Heart right ventricle (tissue), 16 donors: ENCODE measurements around the gene LRCH2. TPM values are rescaled to one million over a fixed set of nuclear protein-coding genes. Genes with fewer than 3 reads are reported as not detected.

Experiments used
- ATAC-seq, 8 donors: fragments of 200-7000 bp; cut with Tn5 transposase; one replicate each; pipeline ENCODE4 v1.9.1; 2020; ENCODE audit warnings: mild to moderate bottlenecking in 8 of 8, moderate library complexity in 8 of 8, moderate number of reproducible peaks in 1 of 8
- DNase-seq, 2 donors: peaks; one replicate each; pipeline ENCODE4 v3.0.0-alpha.2; 2020
- H3K27ac ChIP-seq, 10 donors: fragments of 200-600 bp; sonication (generic) in 2 of 10; one replicate each; pipeline versions ENCODE4 v1.5.0 to v1.8.0; 2020 to 2022; ENCODE audit warnings: mild to moderate bottlenecking in 3 of 10
- H3K27me3 ChIP-seq, 7 donors: fragments of 200-600 bp; one replicate each; pipeline ENCODE4 v1.8.0; 2021 to 2022; ENCODE audit warnings: mild to moderate bottlenecking in 2 of 7
- H3K36me3 ChIP-seq, 9 donors: fragments of 200-600 bp; sonication (generic) in 1 of 9; one replicate each; pipeline versions ENCODE4 v1.5.0 to v1.8.0; 2020 to 2022; ENCODE audit warnings: mild to moderate bottlenecking in 2 of 9
- H3K4me1 ChIP-seq, 9 donors: fragments of 200-600 bp; sonication (generic) in 1 of 9; one replicate each; pipeline versions ENCODE4 v1.5.0 to v1.8.0; 2020 to 2022; ENCODE audit warnings: mild to moderate bottlenecking in 4 of 9
- H3K4me3 ChIP-seq, 10 donors: fragments of 200-600 bp; sonication (generic) in 2 of 10; one replicate each; pipeline versions ENCODE4 v1.5.0 to v1.8.0; 2020 to 2022; ENCODE audit warnings: mild to moderate bottlenecking in 7 of 10, moderate library complexity in 2 of 10
- H3K9me3 ChIP-seq, 11 donors: fragments of 200-600 bp in 10 of 11; sonication (generic) in 2 of 11; one replicate each; pipeline versions ENCODE4 v1.5.0 to v1.8.0; 2013 to 2022; ENCODE audit warnings: mild to moderate bottlenecking in 2 of 11, control low read depth in 1 of 11, moderate library complexity in 1 of 11
- CTCF ChIP-seq, 9 donors: fragments of 200-600 bp; sonication (generic) in 2 of 9; IDR thresholded peaks; one replicate each; pipeline versions ENCODE4 v1.5.0 to v1.8.0; 2021 to 2022; ENCODE audit warnings: antibody characterized with exemption in 9 of 9, mild to moderate bottlenecking in 5 of 9, moderate library complexity in 1 of 9
- WGBS, 2 donors: extraction: QIAGEN DNeasy Blood & Tissue Kit; methylation state at CpG; one replicate each; pipeline ENCODE4 v1.1.7; 2013; ENCODE audit warnings: inconsistent platforms in 1 of 2; 5-methylcytosine and 5-hydroxymethylcytosine counted together
- intact Hi-C, 10 donors: fragments of 100-400 bp; cut with DNase I; formaldehyde crosslinking; loops; one replicate each; pipeline versions ENCODE4 v1.11.1 to v1.14.2; 2022
- polyA plus RNA-seq, 2 donors: library from polyadenylated mRNA; stranded (reverse); fragments of 200-250 nt; gene quantifications; one replicate each; pipeline ENCODE4 v1.2.3, GENCODE V29; 2013
- total RNA-seq, 10 donors: library from RNA; stranded (reverse); fragmentation: NEBNext Ultra II Directional in 3 of 10; extraction: Animal tissue kit (Norgen Biotek cat#: 25700) in 3 of 10; gene quantifications; one replicate each; pipeline versions ENCODE4 v1.2.1 to v1.2.4, GENCODE V29; 2021 to 2023
- donor health status: Arrhythmogenic right ventricular cardiomyopathy.
- donor health status: ischemic (EF 13 %, LVEDD 7.1; RV severe dilation, severe dysfunction).
- donor health status: healthy with polysubstance abuse.
- donor health status: DM: no; HTN: yes; CAD: no.
- donor health status: DM: no; HTN: no; CAD: no.
- donor health status: ischemic (EF 25% LVEDD 6.9; RV normal size, moderate dysfunction).
- donor health status: ischemic (EF 25% LVEDD 5.7; RV mildly dilated, moderate dysfunction).
- donor health status: healthy.
- donor health status: DM: yes; HTN: yes; CAD: no.
- donor health status: Ischemic cardiomyopathy.
- donor health status: ischemic (EF 35%, LVEDD 5.7; RV mildly dilated, moderate dysfunction).
- donor health status: nonischemic (EF 11% LVEDD 7.7; RV severe dilation, severe dysfunction).
- donor health status: DM: yes; HTN: yes; CAD: no.
- donor health status: PGD.
- donor health status: ischemic (EF 29% LVEDD 5.4; RV normal size, mild dysfunction).
- donor health status: nonischemic (EF 23%, LVEDD 6.1; RV moderate dilation, normal function).

LRCH2 gene
- total and polyA plus RNA-seq, 12 donors: 0.46 to 1.9 (median 1.3) TPM

- Histone ChIP-seq H3K4me1 (no peaks in the 10 kb centered on the region), H3K4me3 (no peak overlapping the region), H3K27ac (no peak overlapping the region), H3K27me3 (peaks cover 0 to 4% (median 0%) of the 10 kb centered on the region in 7 donors), H3K9me3 (peaks cover 0 to 24% (median 5%) of the 10 kb centered on the region in 11 donors), H3K36me3 (no peaks in the 10 kb centered on the region)
- ATAC-seq (no peak), DNase-seq (no peak)
- intact Hi-C loops: no loop called here
- 98% methylated on average over 4 of the region's 4 CpGs for WGBS, 2 donors
- no peak for TF ChIP-seq CTCF (IDR thresholded peaks at IDR 0.05)
Observed at GRCh38 chrX:115098897-115099296, 135.0 kb downstream of the LRCH2 start.

GRCh38 chrX:115093191-115093590 lies 140.7 kb downstream of the LRCH2 start:
- Histone ChIP-seq H3K4me1 (no peaks in the 10 kb centered on the region), H3K9me3 (peaks cover 0 to 12% (median 0%) of the 10 kb centered on the region in 11 donors), H3K4me3 (no peak overlapping the region), H3K36me3 (no peaks in the 10 kb centered on the region), H3K27ac (no peak overlapping the region), H3K27me3 (peaks cover 0 to 25% (median 0%) of the 10 kb centered on the region in 7 donors)
- TF ChIP-seq CTCF (IDR thresholded peaks at IDR 0.05): no peak
- no peak for DNase-seq
- intact Hi-C loops: no loop called here
- no peak for ATAC-seq
- WGBS, 2 donors: 89 to 93% methylated on average over 1 of the region's 1 CpG

- H3K36me3 ChIP-seq: no peaks in the 10 kb centered on the region
- ATAC-seq: no peak
- no peaks in the 10 kb centered on the region for H3K4me1 ChIP-seq
- no peak for TF ChIP-seq CTCF (IDR thresholded peaks at IDR 0.05)
- peaks cover 0 to 31% (median 0%) of the 10 kb centered on the region in 7 donors for H3K27me3 ChIP-seq
- 87 to 94% methylated on average over 1 of the region's 1 CpG for WGBS, 2 donors
- no peak for DNase-seq
- intact Hi-C loops: no loop called here
- H3K4me3 ChIP-seq: no peak overlapping the region
- peaks cover 0 to 4% (median 0%) of the 10 kb centered on the region in 11 donors for H3K9me3 ChIP-seq
- H3K27ac ChIP-seq: no peak overlapping the region
Observed at GRCh38 chrX:115089419-115089818, 144.5 kb downstream of the LRCH2 start.

- H3K27me3 ChIP-seq: peaks cover 0 to 18% (median 0%) of the 10 kb centered on the region in 7 donors
- WGBS, 2 donors: 96 to 100% methylated on average over 12 to 27 of the region's 27 CpGs
- no peak for ATAC-seq
- peaks cover 0 to 11% (median 0%) of the 10 kb centered on the region in 9 donors for H3K4me1 ChIP-seq
- peak overlapping the region in 1 of 10 donors; percentile 47 for H3K27ac ChIP-seq
- intact Hi-C loops: no loop called here
- DNase-seq: no peak
- no peak for TF ChIP-seq CTCF (IDR thresholded peaks at IDR 0.05)
- H3K4me3 ChIP-seq: no peak overlapping the region
- H3K36me3 ChIP-seq: no peaks in the 10 kb centered on the region
- no peaks in the 10 kb centered on the region for H3K9me3 ChIP-seq
Observed at GRCh38 chrX:115068896-115069295, 165.0 kb downstream of the LRCH2 start.
